Activated naive CD8-positive, alpha-beta T cell (primary cell): ENCODE data around the gene BCAS1.

Experiments
- H3K27ac Mint-ChIP-seq: one replicate; pipeline ENCODE4 v1.8.0; 2021; ENCODE audit warnings: mixed read lengths
- H3K27me3 Mint-ChIP-seq: one replicate; pipeline ENCODE4 v1.8.0; 2021; ENCODE audit warnings: mixed read lengths
- H3K36me3 Mint-ChIP-seq: one replicate; pipeline ENCODE4 v1.8.0; 2021; ENCODE audit warnings: mixed read lengths
- H3K4me1 Mint-ChIP-seq: one replicate; pipeline ENCODE4 v1.8.0; 2021; ENCODE audit warnings: low read depth, mixed read lengths
- H3K4me3 Mint-ChIP-seq: one replicate; pipeline ENCODE4 v1.8.0; 2021; ENCODE audit warnings: mild to moderate bottlenecking, mixed read lengths
- H3K9me3 Mint-ChIP-seq: one replicate; pipeline ENCODE4 v1.8.0; 2021; ENCODE audit warnings: low read depth, mixed read lengths

The BCAS1 gene

GRCh38 chr20:53972179-53972578 is 98.2 kb downstream of the BCAS1 start:
- H3K36me3 Mint-ChIP-seq, result peaks cover 2% of the 10 kb centered on the region
- no peaks in the 10 kb centered on the region for H3K27me3 Mint-ChIP-seq
- H3K4me3 Mint-ChIP-seq, result no peak overlapping the region
- no peaks in the 10 kb centered on the region for H3K9me3 Mint-ChIP-seq
- H3K4me1 Mint-ChIP-seq, result no peaks in the 10 kb centered on the region
- no peak overlapping the region for H3K27ac Mint-ChIP-seq

DNA sequence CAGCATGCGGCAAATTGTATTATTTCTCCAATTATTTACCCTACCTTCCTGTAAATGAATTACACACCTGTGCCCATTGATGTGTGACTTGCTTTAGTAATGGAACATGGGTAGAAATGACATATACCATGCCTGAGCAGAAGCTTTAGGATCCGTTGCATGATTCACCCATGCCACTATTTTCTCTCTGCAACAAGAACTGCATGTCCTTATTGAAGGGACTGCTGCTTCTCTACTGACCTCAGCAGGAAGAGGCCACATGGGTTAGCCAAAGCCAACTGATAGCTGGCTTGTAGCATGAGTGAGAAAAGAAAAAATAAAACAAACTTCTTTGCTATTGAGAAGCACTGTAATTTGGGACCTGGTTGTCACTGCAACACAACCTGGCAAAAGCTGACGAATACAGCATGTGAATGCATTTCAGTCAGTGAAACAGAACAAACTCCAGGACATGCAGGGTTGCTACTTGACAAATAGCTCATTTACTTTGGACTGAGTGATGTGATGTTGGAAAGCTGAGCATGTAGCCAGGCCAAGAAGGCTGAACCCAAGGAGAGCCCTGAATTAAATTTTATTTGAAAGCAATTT is 99.2 kb downstream of the BCAS1 start:
- no peak overlapping the region for H3K27ac Mint-ChIP-seq
- H3K9me3 Mint-ChIP-seq, result no peaks in the 10 kb centered on the region
- H3K36me3 Mint-ChIP-seq, result no peaks in the 10 kb centered on the region
- H3K4me3 Mint-ChIP-seq, result no peak overlapping the region
- H3K4me1 Mint-ChIP-seq, result no peaks in the 10 kb centered on the region
- H3K27me3 Mint-ChIP-seq, result no peaks in the 10 kb centered on the region

DNA sequence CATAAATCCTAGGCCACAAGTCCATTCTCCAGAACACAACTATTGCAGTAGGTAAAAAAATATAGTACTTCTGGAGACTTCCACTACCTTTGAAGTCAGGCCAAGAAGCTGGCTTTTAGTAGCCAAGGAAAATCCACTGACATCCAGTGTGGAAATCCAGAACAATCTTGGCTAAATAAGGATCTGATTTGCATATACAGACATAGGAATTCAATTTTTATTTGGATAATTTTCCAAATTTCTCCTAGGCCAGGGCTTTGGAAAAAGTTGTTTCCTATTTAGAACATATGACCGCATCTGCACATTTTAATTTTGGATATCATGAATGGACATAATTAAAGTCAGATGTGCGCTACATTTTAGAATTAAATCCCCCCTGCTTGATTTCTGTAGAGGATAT is 100.2 kb downstream of the BCAS1 start:
- H3K4me3 Mint-ChIP-seq, result no peak overlapping the region
- no peaks in the 10 kb centered on the region for H3K36me3 Mint-ChIP-seq
- H3K27ac Mint-ChIP-seq, result no peak overlapping the region
- H3K9me3 Mint-ChIP-seq, result no peaks in the 10 kb centered on the region
- H3K4me1 Mint-ChIP-seq, result no peaks in the 10 kb centered on the region
- H3K27me3 Mint-ChIP-seq, result no peaks in the 10 kb centered on the region

GRCh38 chr20:53967527-53967926 is 102.9 kb downstream of the BCAS1 start:
- no peak overlapping the region for H3K27ac Mint-ChIP-seq
- H3K9me3 Mint-ChIP-seq, result no peaks in the 10 kb centered on the region
- no peak overlapping the region for H3K4me3 Mint-ChIP-seq
- no peaks in the 10 kb centered on the region for H3K27me3 Mint-ChIP-seq
- H3K36me3 Mint-ChIP-seq, result no peaks in the 10 kb centered on the region
- no peaks in the 10 kb centered on the region for H3K4me1 Mint-ChIP-seq

- Mint-ChIP-seq H3K4me3 (no peak overlapping the region), H3K36me3 (no peaks in the 10 kb centered on the region), H3K4me1 (no peaks in the 10 kb centered on the region), H3K9me3 (no peaks in the 10 kb centered on the region), H3K27ac (no peak overlapping the region), H3K27me3 (no peaks in the 10 kb centered on the region)
Measured at GRCh38 chr20:53966774-53967398, 103.5 kb downstream of the BCAS1 start.

DNA sequence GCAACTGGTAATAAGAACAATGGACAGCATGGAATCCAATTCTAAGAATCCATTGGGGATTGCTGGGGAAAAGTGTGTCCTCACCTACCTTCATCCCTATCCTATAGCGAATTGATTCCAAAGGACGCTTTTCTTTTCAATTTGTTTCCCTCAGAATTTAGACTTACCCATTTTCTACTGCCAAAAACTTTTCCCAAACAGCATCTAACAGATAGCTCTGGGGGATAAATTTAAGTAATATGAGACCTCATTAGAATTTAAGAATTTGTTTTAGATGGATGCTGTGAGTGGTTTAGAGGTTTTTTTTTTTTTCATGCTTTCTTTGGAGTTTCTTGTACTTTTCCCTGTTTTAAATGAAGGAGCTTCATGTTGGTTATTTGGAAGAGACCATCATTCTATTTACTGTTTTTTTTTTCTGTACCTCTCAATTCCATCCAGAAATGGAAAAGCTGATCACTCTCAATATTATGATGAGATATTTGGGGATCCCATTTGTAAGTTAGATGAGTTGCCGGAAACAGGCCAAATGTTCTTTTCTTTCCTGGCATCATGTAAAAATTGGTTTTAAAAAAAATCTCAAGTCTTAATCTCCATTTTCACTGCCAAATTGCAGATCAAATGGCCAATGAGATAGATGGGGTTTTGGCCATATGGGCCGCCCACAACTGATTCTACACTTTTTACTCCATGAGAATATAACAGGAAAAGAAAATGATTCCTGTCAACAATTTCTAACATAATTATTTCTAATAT is 105.7 kb downstream of the BCAS1 start:
- H3K27ac Mint-ChIP-seq, result no peak overlapping the region
- no peaks in the 10 kb centered on the region for H3K9me3 Mint-ChIP-seq
- peaks cover 3% of the 10 kb centered on the region for H3K4me1 Mint-ChIP-seq
- H3K36me3 Mint-ChIP-seq, result no peaks in the 10 kb centered on the region
- no peak overlapping the region for H3K4me3 Mint-ChIP-seq
- no peaks in the 10 kb centered on the region for H3K27me3 Mint-ChIP-seq

DNA sequence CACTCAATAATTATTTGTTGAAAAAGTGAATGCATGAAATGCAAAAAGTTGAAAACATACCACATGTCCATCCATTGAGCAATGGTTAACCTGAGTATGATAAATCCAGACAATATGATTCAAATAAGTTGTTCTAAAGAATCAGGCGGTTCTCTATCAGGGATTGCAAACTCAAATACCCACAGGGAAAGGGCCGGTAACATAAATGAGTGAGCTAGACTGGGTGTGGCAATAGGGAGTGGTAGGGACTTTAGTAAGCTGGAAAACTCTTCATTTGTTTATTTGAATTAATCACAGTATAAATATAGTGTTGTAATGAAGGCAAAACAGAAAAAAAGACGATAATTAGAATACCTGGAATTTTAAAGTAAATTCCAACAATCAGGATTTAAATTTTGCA is 106.3 kb downstream of the BCAS1 start:
- Mint-ChIP-seq H3K27me3 (no peaks in the 10 kb centered on the region), H3K4me1 (peaks cover 3% of the 10 kb centered on the region)

DNA sequence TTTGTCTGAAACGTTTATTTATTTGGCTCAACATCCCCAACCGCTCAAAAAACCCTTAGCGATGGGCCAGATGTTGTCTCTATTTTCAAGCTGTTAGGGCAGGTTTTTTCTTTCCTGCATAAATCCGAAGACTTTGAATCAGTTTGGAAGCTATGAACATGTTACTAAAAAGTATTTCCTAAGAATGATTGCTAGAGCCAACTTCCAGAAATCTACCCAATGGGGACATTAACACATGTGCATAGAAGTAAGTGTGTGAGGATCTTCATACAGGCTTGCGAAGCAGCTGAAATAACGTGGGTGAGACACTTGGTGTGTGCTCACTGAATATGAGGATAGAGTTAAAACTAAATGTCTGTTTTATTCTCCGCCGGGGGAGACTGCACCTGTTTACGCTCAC is 106.8 kb downstream of the BCAS1 start:
- Mint-ChIP-seq H3K4me1 (peaks cover 3% of the 10 kb centered on the region), H3K36me3 (no peaks in the 10 kb centered on the region), H3K27ac (no peak overlapping the region), H3K9me3 (no peaks in the 10 kb centered on the region), H3K27me3 (no peaks in the 10 kb centered on the region), H3K4me3 (no peak overlapping the region)

More for the DNA sequence above, 106.3 kb downstream of the BCAS1 start:
- Mint-ChIP-seq H3K36me3 (no peaks in the 10 kb centered on the region), H3K4me3 (no peak overlapping the region), H3K27ac (no peak overlapping the region), H3K9me3 (no peaks in the 10 kb centered on the region)

GRCh38 chr20:53962388-53962787 is 108.0 kb downstream of the BCAS1 start:
- no peak overlapping the region for H3K27ac Mint-ChIP-seq
- no peaks in the 10 kb centered on the region for H3K36me3 Mint-ChIP-seq
- H3K9me3 Mint-ChIP-seq, result no peaks in the 10 kb centered on the region
- H3K4me1 Mint-ChIP-seq, result peaks cover 3% of the 10 kb centered on the region
- no peak overlapping the region for H3K4me3 Mint-ChIP-seq
- no peaks in the 10 kb centered on the region for H3K27me3 Mint-ChIP-seq

- no peaks in the 10 kb centered on the region for H3K9me3 Mint-ChIP-seq
- H3K27ac Mint-ChIP-seq, result no peak overlapping the region
- H3K27me3 Mint-ChIP-seq, result no peaks in the 10 kb centered on the region
- H3K4me3 Mint-ChIP-seq, result no peak overlapping the region
- no peaks in the 10 kb centered on the region for H3K36me3 Mint-ChIP-seq
- H3K4me1 Mint-ChIP-seq, result peaks cover 3% of the 10 kb centered on the region
Measured at GRCh38 chr20:53961527-53961926, 108.9 kb downstream of the BCAS1 start.

DNA sequence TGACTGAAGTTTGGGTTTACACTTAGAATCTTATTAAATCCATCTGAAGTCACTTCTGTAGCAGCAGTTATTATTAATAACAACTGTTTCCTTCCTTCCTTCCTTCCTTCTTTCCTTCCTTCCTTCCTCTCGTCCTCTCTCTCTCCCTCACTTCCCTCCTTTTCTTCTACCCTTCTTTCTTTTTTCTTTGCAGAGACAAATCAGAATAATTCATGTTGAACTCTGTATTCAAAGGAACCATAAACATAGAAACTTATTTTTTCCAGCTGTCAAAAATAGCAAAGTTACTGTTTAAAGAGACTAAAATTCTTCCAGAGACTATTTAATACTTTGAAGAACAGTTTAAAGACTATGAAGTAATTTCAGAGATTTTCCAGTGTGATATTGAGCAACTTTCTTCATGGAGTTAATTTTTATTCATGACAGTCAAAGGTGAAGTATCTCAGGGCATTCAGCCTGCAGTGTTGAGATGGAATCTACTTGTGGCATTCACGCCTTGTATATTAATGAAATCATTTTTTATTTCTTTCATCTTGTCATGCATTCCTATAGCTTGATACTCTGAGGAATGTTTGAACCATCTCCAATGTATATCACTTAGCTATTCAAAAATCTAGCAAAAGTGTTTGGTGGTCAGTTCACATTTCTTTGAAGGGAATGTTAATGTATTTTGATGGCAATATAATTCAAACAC is 109.7 kb downstream of the BCAS1 start:
- H3K4me1 Mint-ChIP-seq, result peaks cover 3% of the 10 kb centered on the region
- H3K27me3 Mint-ChIP-seq, result no peaks in the 10 kb centered on the region
- H3K9me3 Mint-ChIP-seq, result no peaks in the 10 kb centered on the region
- H3K27ac Mint-ChIP-seq, result peak overlapping the region; percentile 34
- H3K4me3 Mint-ChIP-seq, result no peak overlapping the region
- no peaks in the 10 kb centered on the region for H3K36me3 Mint-ChIP-seq

DNA sequence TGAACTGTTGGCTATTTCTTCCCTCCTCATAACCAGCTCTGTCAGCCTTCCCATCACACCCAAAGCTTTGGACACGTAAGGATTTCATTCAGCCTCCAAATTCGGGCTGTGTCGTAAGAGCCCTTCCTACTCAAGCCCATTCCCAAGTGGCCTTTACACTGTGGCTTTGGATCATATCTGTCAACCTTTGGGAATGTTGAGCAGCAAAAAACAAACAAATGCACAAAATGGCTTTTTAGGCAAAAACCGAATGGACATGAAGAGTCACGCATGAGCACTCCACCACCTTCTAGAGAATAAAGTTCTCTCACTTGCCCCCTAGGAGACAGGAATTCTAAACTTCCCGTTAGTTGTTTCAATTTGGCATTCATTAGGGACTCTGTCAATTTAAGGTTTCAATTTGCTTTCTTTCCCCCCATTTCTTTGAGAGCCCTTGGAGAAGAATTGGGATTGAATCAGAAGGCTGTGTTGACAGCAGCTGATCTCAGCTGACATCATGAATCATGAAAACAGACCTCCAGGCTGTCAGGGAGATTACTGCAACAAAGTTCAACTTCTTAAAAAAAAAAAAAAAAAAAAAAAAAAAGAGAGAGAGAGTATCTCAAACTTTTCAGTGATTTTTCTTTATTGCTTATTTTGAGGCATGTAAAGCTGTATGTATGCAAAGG is 110.3 kb downstream of the BCAS1 start:
- Mint-ChIP-seq H3K4me3 (no peak overlapping the region), H3K36me3 (no peaks in the 10 kb centered on the region), H3K9me3 (no peaks in the 10 kb centered on the region), H3K27me3 (no peaks in the 10 kb centered on the region), H3K27ac (no peak overlapping the region), H3K4me1 (peaks cover 3% of the 10 kb centered on the region)

- H3K9me3 Mint-ChIP-seq, result no peaks in the 10 kb centered on the region
- no peak overlapping the region for H3K4me3 Mint-ChIP-seq
- H3K27ac Mint-ChIP-seq, result no peak overlapping the region
- H3K36me3 Mint-ChIP-seq, result peaks cover 2% of the 10 kb centered on the region
- peaks cover 3% of the 10 kb centered on the region for H3K4me1 Mint-ChIP-seq
- H3K27me3 Mint-ChIP-seq, result no peaks in the 10 kb centered on the region
Measured at GRCh38 chr20:53958260-53958659, 112.1 kb downstream of the BCAS1 start.

DNA sequence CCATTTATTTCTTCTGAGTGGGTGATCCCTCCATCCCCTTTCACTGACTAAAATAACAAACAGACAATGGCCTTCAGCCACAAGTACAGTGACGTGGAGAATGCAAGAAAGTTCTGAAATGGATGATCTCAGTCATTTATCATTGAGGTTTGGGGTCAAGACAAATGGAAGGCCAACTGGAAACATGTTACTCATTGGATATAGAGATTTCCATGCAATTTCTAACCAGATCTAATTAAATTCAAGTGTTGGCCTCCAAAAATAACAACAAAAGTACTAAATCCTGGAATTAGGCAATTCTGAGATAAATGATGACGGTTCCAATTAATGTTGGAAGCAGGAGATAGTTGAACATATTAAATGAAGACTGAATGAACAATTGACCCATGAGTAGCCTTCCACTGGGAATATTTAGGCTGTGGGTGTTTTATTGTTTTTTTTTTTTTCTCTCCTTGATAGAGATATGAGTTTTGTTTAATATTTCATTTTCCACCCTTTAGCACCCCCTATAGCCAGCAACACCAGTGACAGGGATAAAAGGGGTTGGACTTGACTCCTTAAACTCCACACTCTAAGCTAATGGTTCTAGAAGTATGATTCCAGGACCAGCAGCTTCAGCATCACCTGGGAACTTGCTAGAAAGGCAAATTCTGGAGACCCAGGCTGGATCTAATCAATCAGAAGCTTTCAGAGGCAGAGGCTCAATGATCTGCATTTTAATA is 112.8 kb downstream of the BCAS1 start:
- Mint-ChIP-seq H3K27ac (no peak overlapping the region), H3K4me1 (peaks cover 3% of the 10 kb centered on the region), H3K36me3 (peaks cover 5% of the 10 kb centered on the region), H3K27me3 (no peaks in the 10 kb centered on the region), H3K9me3 (peaks cover 4% of the 10 kb centered on the region), H3K4me3 (no peak overlapping the region)
